AG09309 (cell line): Measurements from ENCODE around the gene RBL2.

Experiments
- DNase-seq: peaks from one replicate; pipeline ENCODE4 v3.0.0-alpha.2; 2010; ENCODE audit warnings: low read depth
- H3K4me3 ChIP-seq: 2 replicates; pipeline ENCODE4 v1.5.1; 2011; ENCODE audit warnings: mild to moderate bottlenecking, low read depth, low read length, moderate library complexity; ENCODE audit not compliant: control insufficient read depth
- CTCF ChIP-seq: IDR thresholded peaks from 2 replicates; pipeline ENCODE4 v1.5.1; 2011; ENCODE audit warnings: mild to moderate bottlenecking, low read depth, low read length, inconsistent platforms; ENCODE audit not compliant: insufficient read depth, control insufficient read depth; ENCODE audit errors: missing control alignments

Gene RBL2

GRCh38 chr16:53515811-53516210, 81.5 kb downstream of the RBL2 start:
- no peak for DNase-seq
- no peak for TF ChIP-seq CTCF
- no peak overlapping the region for H3K4me3 ChIP-seq

GRCh38 chr16:53517851-53518250, 83.6 kb downstream of the RBL2 start:
- DNase-seq, result no peak
- TF ChIP-seq CTCF, result no peak
- H3K4me3 ChIP-seq, result no peak overlapping the region

GRCh38 chr16:53518550-53519416, 84.5 kb downstream of the RBL2 start:
- no peak overlapping the region for H3K4me3 ChIP-seq
- no peak for DNase-seq
- no peak for TF ChIP-seq CTCF

GRCh38 chr16:53519417-53520091, 85.3 kb downstream of the RBL2 start:
- DNase-seq, result no peak
- no peak overlapping the region for H3K4me3 ChIP-seq
- TF ChIP-seq CTCF, result no peak

- no peak for TF ChIP-seq CTCF
- DNase-seq, result no peak
- H3K4me3 ChIP-seq, result no peak overlapping the region
Observed at GRCh38 chr16:53523126-53523804, 89.0 kb downstream of the RBL2 start.

GRCh38 chr16:53523971-53524548, 89.8 kb downstream of the RBL2 start:
- no peak for DNase-seq
- no peak for TF ChIP-seq CTCF
- no peak overlapping the region for H3K4me3 ChIP-seq
